SU-DHL-6 (cell line): ENCODE results near the gene GDF2.

Source experiments
- H2AFZ ChIP-seq: fragments of 200-600 bp; sonication (generic); 2 replicates; pipeline ENCODE4 v1.6.1; 2014; ENCODE audit warnings: low read depth, mild to moderate bottlenecking, moderate library complexity, mixed read lengths, antibody characterized with exemption, low read length; ENCODE audit not compliant: severe bottlenecking
- H3F3A ChIP-seq: fragments of 200-600 bp; shearing (Covaris generic); 2 replicates; pipeline ENCODE4 v1.6.0; 2016; ENCODE audit warnings: antibody characterized with exemption, mild to moderate bottlenecking; ENCODE audit not compliant: insufficient read depth
- H3K27ac ChIP-seq: fragments of 200-600 bp; sonication (generic); 2 replicates; pipeline ENCODE4 v1.5.1; 2016; ENCODE audit warnings: low read depth, mild to moderate bottlenecking, low read length, moderate library complexity, mixed read lengths
- H3K27me3 ChIP-seq: fragments of 200-600 bp; sonication (generic), shearing (Covaris generic); 2 replicates; pipeline ENCODE4 v1.6.0; 2014; ENCODE audit warnings: mild to moderate bottlenecking, low read length
- H3K36me3 ChIP-seq: fragments of 200-600 bp; sonication (generic); 2 replicates; pipeline ENCODE4 v1.6.1; 2014; ENCODE audit warnings: mild to moderate bottlenecking, low read length, mixed read lengths
- H3K4me2 ChIP-seq: fragments of 300-600, 200-600 bp; shearing (Covaris generic), sonication (generic); 2 replicates; pipeline ENCODE4 v1.6.0; 2014; ENCODE audit warnings: low read length, low read depth, mild to moderate bottlenecking; ENCODE audit not compliant: poor library complexity, severe bottlenecking
- H3K4me3 ChIP-seq: fragments of 200-600 bp; sonication (generic); 2 replicates; pipeline ENCODE4 v1.5.1; 2014; ENCODE audit warnings: antibody characterized with exemption, low read length, mild to moderate bottlenecking, mixed read lengths; ENCODE audit not compliant: insufficient read depth, poor library complexity, severe bottlenecking
- H3K79me2 ChIP-seq: fragments of 200-600 bp; sonication (generic); 2 replicates; pipeline ENCODE4 v1.6.1; 2014; ENCODE audit warnings: mild to moderate bottlenecking, low read length, moderate library complexity; ENCODE audit not compliant: insufficient read depth
- H3K9ac ChIP-seq: fragments of 200-600 bp; sonication (generic); 2 replicates; pipeline ENCODE4 v1.7.0; 2014; ENCODE audit warnings: mild to moderate bottlenecking, low read length
- H3K9me2 ChIP-seq: fragments of 200-600 bp; sonication (generic); replicated peaks from 2 replicates; pipeline ENCODE4 v1.6.1; 2014; ENCODE audit warnings: low read length; ENCODE audit not compliant: insufficient read depth
- H3K9me3 ChIP-seq: fragments of 200-600 bp; sonication (generic); 2 replicates; pipeline ENCODE4 v1.6.1; 2014; ENCODE audit warnings: low read length, mixed read lengths; ENCODE audit not compliant: insufficient read depth
- H4K20me1 ChIP-seq: fragments of 200-600 bp; sonication (generic); 2 replicates; pipeline ENCODE4 v1.6.1; 2014; ENCODE audit warnings: low read depth, mild to moderate bottlenecking, antibody characterized with exemption, low read length, moderate library complexity, mixed read lengths
- EZH2phosphoT487 ChIP-seq: fragments of 200-600 bp; sonication (generic), shearing (Covaris generic); conservative IDR thresholded peaks from 2 replicates; pipeline ENCODE4 v1.6.1; 2018; ENCODE audit warnings: mild to moderate bottlenecking, antibody characterized with exemption, low read length, moderate library complexity, mixed read lengths
- TF ChIP-seq, protein P1 (sequence below): fragments of 200-600 bp; sonication (generic); IDR thresholded peaks from one replicate; pipeline ENCODE4 v1.5.1; 2017; ENCODE audit warnings: antibody characterized with exemption, mild to moderate bottlenecking, low read length, moderate library complexity; ENCODE audit not compliant: insufficient read depth, poor library complexity, severe bottlenecking

GDF2 gene

DNA sequence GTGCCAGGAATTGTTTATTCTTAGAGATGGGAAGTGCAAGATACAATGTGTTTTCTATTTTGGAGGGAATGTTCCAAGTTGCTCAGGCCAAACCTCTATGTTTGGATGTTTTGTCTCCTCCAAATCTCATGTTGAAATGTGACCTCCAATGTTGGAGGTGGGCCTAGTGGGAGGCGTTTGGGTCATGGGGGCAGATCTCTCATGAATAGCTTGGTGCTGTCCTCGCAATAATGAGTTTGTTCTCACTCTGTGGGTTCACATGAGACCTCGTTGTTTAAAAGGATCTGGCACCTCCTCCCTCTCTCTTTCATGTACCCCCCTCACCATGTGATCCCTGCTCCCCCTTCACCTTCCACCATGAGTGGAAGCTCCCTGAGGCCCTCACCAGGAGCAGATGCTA is 30.6 kb upstream of the GDF2 start:
- no peaks in the 10 kb centered on the region for H3F3A ChIP-seq
- no peaks in the 10 kb centered on the region for H3K9me2 ChIP-seq
- H3K9me3 ChIP-seq, result no peaks in the 10 kb centered on the region
- no peaks in the 10 kb centered on the region for H4K20me1 ChIP-seq
- no peak for TF ChIP-seq EZH2phosphoT487
- TF ChIP-seq, protein P1, sequence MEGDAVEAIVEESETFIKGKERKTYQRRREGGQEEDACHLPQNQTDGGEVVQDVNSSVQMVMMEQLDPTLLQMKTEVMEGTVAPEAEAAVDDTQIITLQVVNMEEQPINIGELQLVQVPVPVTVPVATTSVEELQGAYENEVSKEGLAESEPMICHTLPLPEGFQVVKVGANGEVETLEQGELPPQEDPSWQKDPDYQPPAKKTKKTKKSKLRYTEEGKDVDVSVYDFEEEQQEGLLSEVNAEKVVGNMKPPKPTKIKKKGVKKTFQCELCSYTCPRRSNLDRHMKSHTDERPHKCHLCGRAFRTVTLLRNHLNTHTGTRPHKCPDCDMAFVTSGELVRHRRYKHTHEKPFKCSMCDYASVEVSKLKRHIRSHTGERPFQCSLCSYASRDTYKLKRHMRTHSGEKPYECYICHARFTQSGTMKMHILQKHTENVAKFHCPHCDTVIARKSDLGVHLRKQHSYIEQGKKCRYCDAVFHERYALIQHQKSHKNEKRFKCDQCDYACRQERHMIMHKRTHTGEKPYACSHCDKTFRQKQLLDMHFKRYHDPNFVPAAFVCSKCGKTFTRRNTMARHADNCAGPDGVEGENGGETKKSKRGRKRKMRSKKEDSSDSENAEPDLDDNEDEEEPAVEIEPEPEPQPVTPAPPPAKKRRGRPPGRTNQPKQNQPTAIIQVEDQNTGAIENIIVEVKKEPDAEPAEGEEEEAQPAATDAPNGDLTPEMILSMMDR, result no peak
- H3K27ac ChIP-seq, result no peak overlapping the region
- H3K4me2 ChIP-seq, result no peak overlapping the region
- no peaks in the 10 kb centered on the region for H3K36me3 ChIP-seq
- no peak overlapping the region for H3K4me3 ChIP-seq
- H3K27me3 ChIP-seq, result no peaks in the 10 kb centered on the region
- H3K9ac ChIP-seq, result no peak overlapping the region
- H3K79me2 ChIP-seq, result no peaks in the 10 kb centered on the region
- H2AFZ ChIP-seq, result no peak overlapping the region

DNA sequence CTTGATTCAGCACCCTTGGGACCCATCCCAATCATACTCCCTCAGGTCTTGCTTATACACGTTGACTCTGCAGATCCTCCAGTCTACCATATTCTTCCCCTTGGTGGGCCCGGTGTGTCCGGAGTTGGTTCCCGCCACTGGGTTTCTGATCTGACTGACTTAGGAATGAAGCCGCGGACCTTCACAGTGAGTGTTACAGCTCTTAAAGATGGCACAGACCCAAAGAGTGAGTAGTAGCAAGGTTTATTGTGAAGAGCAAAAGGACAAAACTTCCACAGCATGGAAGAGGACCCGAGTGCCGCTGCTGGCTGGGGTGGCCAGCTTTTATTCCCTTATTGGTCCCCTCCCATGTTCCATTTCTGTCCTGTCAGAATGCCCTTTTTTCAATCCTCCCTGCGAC is 28.2 kb upstream of the GDF2 start:
- Histone ChIP-seq H3K27me3 (no peaks in the 10 kb centered on the region), H3K27ac (no peak overlapping the region)

DNA sequence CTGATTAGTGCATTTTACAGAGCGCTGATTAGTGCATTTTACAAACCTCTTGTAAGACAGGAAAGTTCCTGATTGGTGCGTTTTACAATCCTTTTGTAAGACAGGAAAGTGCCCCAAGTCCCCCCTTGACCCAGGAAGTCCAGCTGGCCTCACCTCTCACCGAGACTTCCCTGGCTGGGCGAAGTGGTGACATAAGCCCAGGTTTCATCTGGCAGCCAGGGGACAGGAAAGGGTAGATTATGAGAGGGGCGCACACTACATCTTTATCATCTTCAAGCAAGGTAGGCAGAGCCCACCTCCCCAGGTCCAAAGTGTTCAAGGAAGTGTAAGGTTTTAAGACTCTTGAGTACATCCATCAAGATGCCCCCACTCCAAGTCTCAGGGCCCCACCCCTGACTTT is 27.8 kb upstream of the GDF2 start:
- Histone ChIP-seq H3K27me3 (no peaks in the 10 kb centered on the region), H3K9me3 (no peaks in the 10 kb centered on the region), H2AFZ (no peak overlapping the region), H3K4me2 (no peak overlapping the region), H3K9ac (no peak overlapping the region), H3K9me2 (no peaks in the 10 kb centered on the region), H3F3A (no peaks in the 10 kb centered on the region), H3K36me3 (no peaks in the 10 kb centered on the region), H3K27ac (no peak overlapping the region), H3K4me3 (no peak overlapping the region), H4K20me1 (no peaks in the 10 kb centered on the region), H3K79me2 (no peaks in the 10 kb centered on the region)
- no peak for TF ChIP-seq EZH2phosphoT487
- TF ChIP-seq, protein P1, result no peak

More for the DNA sequence above, 28.2 kb upstream of the GDF2 start:
- no peaks in the 10 kb centered on the region for H3F3A ChIP-seq
- no peaks in the 10 kb centered on the region for H3K36me3 ChIP-seq
- TF ChIP-seq, protein P1, result no peak
- no peak for TF ChIP-seq EZH2phosphoT487
- H3K4me3 ChIP-seq, result no peak overlapping the region
- no peak overlapping the region for H3K9ac ChIP-seq
- no peaks in the 10 kb centered on the region for H4K20me1 ChIP-seq
- no peaks in the 10 kb centered on the region for H3K79me2 ChIP-seq
- H3K9me3 ChIP-seq, result no peaks in the 10 kb centered on the region
- no peak overlapping the region for H2AFZ ChIP-seq
- H3K9me2 ChIP-seq, result no peaks in the 10 kb centered on the region
- no peak overlapping the region for H3K4me2 ChIP-seq
